DND-41 (cell line): ENCODE results near the gene EML1.

Source experiments
- ATAC-seq: fragments of 200-7000 bp; cut with Tn5 transposase; 3 replicates; pipeline ENCODE4 v1.9.1; 2021; ENCODE audit warnings: low read depth; ENCODE audit not compliant: insufficient read depth
- DNase-seq: peaks from one replicate; pipeline ENCODE4 v3.0.0-alpha.2; 2020
- H2AFZ ChIP-seq: 2 replicates; pipeline ENCODE4 v1.6.0; 2012; ENCODE audit warnings: low read depth, low read length
- H3K27ac ChIP-seq: 2 replicates; pipeline ENCODE4 v1.5.1; 2012; ENCODE audit warnings: low read length, inconsistent platforms
- H3K27me3 ChIP-seq: fragments of 200-600 bp; sonication (generic); 2 replicates; pipeline ENCODE4 v1.6.0; 2012; ENCODE audit warnings: low read length, mild to moderate bottlenecking, inconsistent platforms; ENCODE audit not compliant: insufficient read depth, poor library complexity
- H3K36me3 ChIP-seq: 2 replicates; pipeline ENCODE4 v1.5.1; 2012; ENCODE audit warnings: low read length, inconsistent platforms; ENCODE audit not compliant: insufficient read depth
- H3K4me1 ChIP-seq: 2 replicates; pipeline ENCODE4 v1.5.1; 2012; ENCODE audit warnings: mild to moderate bottlenecking, low read length; ENCODE audit not compliant: insufficient read depth
- H3K4me2 ChIP-seq: 2 replicates; pipeline ENCODE4 v1.6.0; 2012; ENCODE audit warnings: mild to moderate bottlenecking, moderate library complexity, low read length, inconsistent platforms; ENCODE audit not compliant: insufficient read depth
- H3K4me3 ChIP-seq, 2 experiments: fragments of 200-600 bp in 1 of 2; shearing (Covaris generic) in 1 of 2; 2 replicates each; pipeline ENCODE4 v1.5.1; 2012 to 2016; ENCODE audit warnings: inconsistent platforms in 2 of 2, low read length in 2 of 2, mild to moderate bottlenecking in 2 of 2, low read depth in 1 of 2, moderate library complexity in 1 of 2
- H3K79me2 ChIP-seq: 2 replicates; pipeline ENCODE4 v1.6.0; 2012; ENCODE audit warnings: low read length, inconsistent platforms; ENCODE audit not compliant: insufficient read depth
- H3K9ac ChIP-seq: 2 replicates; pipeline ENCODE4 v1.6.0; 2012; ENCODE audit warnings: low read depth, mild to moderate bottlenecking, inconsistent platforms, low read length, moderate library complexity
- H3K9me3 ChIP-seq: 2 replicates; pipeline ENCODE4 v1.5.1; 2012; ENCODE audit warnings: low read length, moderate library complexity, mild to moderate bottlenecking, inconsistent platforms; ENCODE audit not compliant: insufficient read depth, severe bottlenecking
- H4K20me1 ChIP-seq: 2 replicates; pipeline ENCODE4 v1.6.0; 2012; ENCODE audit warnings: low read length; ENCODE audit not compliant: insufficient read depth
- EZH2 ChIP-seq: IDR thresholded peaks from 3 replicates; pipeline ENCODE4 v1.6.1; 2012; ENCODE audit warnings: borderline replicate concordance, low read depth, mild to moderate bottlenecking, moderate library complexity, low read length, inconsistent platforms; ENCODE audit not compliant: severe bottlenecking
- TF ChIP-seq, protein P1 (sequence below): IDR thresholded peaks from 2 replicates; pipeline ENCODE4 v1.5.1; 2012; ENCODE audit warnings: borderline replicate concordance, low read length, moderate library complexity, mild to moderate bottlenecking; ENCODE audit not compliant: poor library complexity, severe bottlenecking; ENCODE audit errors: extremely low read depth

Gene EML1

DNA sequence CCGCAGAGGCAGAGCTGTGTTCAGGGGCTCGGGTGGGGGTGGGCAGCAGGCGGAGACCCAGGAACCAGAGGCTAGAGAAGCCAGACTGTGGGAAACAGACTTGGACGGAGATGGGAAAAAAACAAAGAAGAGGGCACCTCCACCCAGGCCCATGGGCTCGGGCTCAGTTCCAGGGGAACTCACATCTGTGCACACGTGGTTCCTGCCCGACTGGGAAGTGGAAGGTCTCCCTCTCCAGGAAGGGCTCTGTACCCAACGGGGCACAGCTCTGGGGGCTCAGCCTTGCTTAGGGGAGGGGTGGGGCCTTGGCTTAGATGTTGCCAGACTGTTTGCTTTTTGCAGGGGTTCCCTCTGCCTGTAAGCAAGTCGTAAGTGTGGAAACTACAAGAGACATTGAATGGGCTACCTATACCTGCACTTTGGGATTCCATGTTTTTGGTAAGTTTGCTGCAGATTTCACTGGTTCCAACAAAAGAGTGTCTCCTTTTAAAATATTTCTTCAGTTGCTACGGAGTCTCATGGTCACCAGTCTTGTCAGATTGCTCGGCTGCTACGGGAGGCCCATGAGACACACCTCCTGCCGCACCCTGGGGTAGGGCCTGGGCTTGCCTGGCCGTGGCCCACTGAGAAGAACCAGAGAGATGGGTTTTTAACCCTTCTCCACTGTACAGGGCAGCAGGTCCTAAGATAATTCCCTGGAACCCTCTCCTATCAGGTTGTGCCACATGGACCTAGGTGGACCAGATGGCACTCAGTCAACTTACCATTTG is 144.4 kb downstream of the EML1 start:
- Histone ChIP-seq H2AFZ (no peak overlapping the region), H3K4me3 (no peak overlapping the region), H3K9me3 (no peaks in the 10 kb centered on the region), H3K36me3 (no peaks in the 10 kb centered on the region), H3K79me2 (no peaks in the 10 kb centered on the region), H3K27me3 (peaks cover 7% of the 10 kb centered on the region), H3K9ac (no peak overlapping the region), H4K20me1 (no peaks in the 10 kb centered on the region), H3K27ac (no peak overlapping the region), H3K4me2 (no peak overlapping the region), H3K4me1 (no peaks in the 10 kb centered on the region)
- ATAC-seq (no peak), DNase-seq (no peak)
- no peak for TF ChIP-seq EZH2
- TF ChIP-seq, protein P1, sequence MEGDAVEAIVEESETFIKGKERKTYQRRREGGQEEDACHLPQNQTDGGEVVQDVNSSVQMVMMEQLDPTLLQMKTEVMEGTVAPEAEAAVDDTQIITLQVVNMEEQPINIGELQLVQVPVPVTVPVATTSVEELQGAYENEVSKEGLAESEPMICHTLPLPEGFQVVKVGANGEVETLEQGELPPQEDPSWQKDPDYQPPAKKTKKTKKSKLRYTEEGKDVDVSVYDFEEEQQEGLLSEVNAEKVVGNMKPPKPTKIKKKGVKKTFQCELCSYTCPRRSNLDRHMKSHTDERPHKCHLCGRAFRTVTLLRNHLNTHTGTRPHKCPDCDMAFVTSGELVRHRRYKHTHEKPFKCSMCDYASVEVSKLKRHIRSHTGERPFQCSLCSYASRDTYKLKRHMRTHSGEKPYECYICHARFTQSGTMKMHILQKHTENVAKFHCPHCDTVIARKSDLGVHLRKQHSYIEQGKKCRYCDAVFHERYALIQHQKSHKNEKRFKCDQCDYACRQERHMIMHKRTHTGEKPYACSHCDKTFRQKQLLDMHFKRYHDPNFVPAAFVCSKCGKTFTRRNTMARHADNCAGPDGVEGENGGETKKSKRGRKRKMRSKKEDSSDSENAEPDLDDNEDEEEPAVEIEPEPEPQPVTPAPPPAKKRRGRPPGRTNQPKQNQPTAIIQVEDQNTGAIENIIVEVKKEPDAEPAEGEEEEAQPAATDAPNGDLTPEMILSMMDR = no peak

DNA sequence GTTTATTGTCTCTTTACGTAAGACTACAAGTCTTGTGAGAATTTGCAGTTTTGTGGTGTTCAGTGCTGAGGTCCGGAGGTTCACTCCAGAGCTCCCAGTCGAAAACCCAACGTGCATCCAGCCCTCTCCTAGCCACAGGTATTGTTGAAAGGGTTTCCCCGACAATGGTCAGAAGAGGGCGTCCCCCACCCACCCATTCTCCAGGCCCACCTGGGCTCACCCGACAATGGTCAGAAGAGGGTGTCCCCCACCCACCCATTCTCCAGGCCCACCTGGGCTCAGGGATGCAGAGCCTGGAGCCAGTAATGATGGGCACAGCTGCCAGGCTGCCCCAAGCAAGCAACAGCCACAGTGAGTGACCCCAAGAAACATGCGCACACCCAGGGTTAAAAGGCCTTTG is 145.2 kb downstream of the EML1 start:
- Histone ChIP-seq H3K27ac (no peak overlapping the region), H4K20me1 (no peaks in the 10 kb centered on the region), H3K27me3 (peaks cover 13% of the 10 kb centered on the region), H3K4me2 (no peak overlapping the region), H3K4me1 (no peaks in the 10 kb centered on the region), H2AFZ (no peak overlapping the region), H3K36me3 (no peaks in the 10 kb centered on the region), H3K79me2 (no peaks in the 10 kb centered on the region), H3K9ac (no peak overlapping the region), H3K4me3 (no peak overlapping the region), H3K9me3 (no peaks in the 10 kb centered on the region)
- ATAC-seq (no peak), DNase-seq (no peak)
- TF ChIP-seq, protein P1 = no peak
- no peak for TF ChIP-seq EZH2

DNA sequence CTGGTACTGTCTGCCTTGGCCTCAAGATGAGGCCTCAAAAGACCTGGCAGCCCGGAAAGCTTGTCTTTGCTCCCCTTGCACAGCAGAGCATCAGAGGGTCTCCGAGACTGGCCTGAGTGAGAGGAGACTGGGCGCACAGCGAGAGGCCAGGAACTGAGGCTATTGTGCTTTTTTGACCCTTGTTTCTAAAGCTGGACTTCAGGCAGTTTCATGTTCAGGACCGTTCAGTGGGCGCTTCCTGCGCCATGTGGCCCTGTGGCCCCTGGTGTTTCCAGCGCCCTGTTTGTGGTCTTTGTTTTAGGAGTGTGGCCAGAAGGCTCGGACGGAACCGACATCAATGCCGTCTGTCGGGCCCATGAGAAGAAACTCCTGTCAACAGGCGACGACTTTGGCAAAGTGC is 145.7 kb downstream of the EML1 start:
- no peak overlapping the region for H3K27ac ChIP-seq
- no peak overlapping the region for H3K4me2 ChIP-seq
- no peaks in the 10 kb centered on the region for H4K20me1 ChIP-seq
- no peaks in the 10 kb centered on the region for H3K4me1 ChIP-seq
- H2AFZ ChIP-seq = no peak overlapping the region
- H3K36me3 ChIP-seq = no peaks in the 10 kb centered on the region
- peaks cover 15% of the 10 kb centered on the region for H3K27me3 ChIP-seq
- no peak for TF ChIP-seq EZH2
- TF ChIP-seq, protein P1 = no peak
- no peak for DNase-seq
- no peak overlapping the region for H3K9ac ChIP-seq
- H3K79me2 ChIP-seq = no peaks in the 10 kb centered on the region
- no peak overlapping the region for H3K4me3 ChIP-seq
- no peak for ATAC-seq
- H3K9me3 ChIP-seq = no peaks in the 10 kb centered on the region

DNA sequence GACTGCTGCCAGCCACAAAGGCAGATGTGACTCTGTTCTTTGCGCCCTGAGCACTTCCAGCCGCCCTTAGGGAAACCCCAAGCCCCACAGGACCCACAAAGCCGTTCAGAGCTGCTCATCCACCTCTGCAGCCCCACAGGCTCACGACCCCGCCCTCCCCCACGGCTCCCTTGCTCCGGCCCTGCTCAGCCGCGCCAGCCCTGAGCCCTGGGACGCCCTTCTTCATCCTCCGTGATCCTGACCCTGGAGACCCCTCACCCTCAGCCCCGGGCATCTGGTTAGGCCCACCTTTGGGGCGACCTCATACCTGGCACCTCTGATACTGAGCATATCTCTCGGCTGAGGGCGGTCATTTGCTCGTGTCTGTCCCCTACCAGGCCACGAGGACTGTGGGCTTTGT is 146.2 kb downstream of the EML1 start:
- no peaks in the 10 kb centered on the region for H3K36me3 ChIP-seq

More for the DNA sequence above, 146.2 kb downstream of the EML1 start:
- peaks cover 19% of the 10 kb centered on the region for H3K27me3 ChIP-seq
- H2AFZ ChIP-seq = no peak overlapping the region
- no peaks in the 10 kb centered on the region for H3K9me3 ChIP-seq
- no peak for TF ChIP-seq EZH2
- TF ChIP-seq, protein P1 = no peak
- no peak overlapping the region for H3K4me2 ChIP-seq
- DNase-seq = no peak
- H3K79me2 ChIP-seq = no peaks in the 10 kb centered on the region
- ATAC-seq = no peak
- H4K20me1 ChIP-seq = no peaks in the 10 kb centered on the region
- H3K27ac ChIP-seq = no peak overlapping the region
- no peak overlapping the region for H3K4me3 ChIP-seq
- H3K9ac ChIP-seq = no peak overlapping the region
- no peaks in the 10 kb centered on the region for H3K4me1 ChIP-seq
